ENCODE results near the gene SERTM2. TPM values are rescaled to one million over a fixed set of nuclear protein-coding genes. Genes with fewer than 3 reads are reported as not detected.

SERTM2 gene
- total RNA-seq, 1 experiment from 2014 or later = 0.37 TPM

DNA sequence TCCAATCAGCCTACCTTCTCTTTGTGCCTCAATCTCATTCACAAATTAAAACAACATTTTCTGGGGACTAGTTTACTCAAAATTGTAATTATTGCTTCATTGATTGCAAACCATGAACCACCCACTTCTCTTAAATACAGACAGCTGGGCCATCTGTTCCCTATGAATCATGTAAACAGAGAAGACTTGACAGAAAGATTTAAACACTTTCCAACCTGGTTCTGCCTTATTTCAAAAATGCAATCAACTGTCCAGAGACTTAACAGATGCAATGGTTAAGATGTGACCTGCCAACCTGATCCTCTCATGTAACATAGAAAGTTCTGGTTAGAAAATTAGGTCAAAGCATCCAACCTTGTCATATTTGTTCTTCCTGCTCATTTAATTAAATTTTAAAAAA lies 20.8 kb upstream of the SERTM2 start:
- POLR2A ChIA-PET = no interaction called here
- no peak overlapping the region for H3K27ac Mint-ChIP-seq
- peaks cover 19% of the 10 kb centered on the region for H3K27me3 Mint-ChIP-seq (ENCODE audit: low read depth)
- CTCF ChIA-PET = no interaction called here
- peaks cover 4% of the 10 kb centered on the region; the same call in 1 of the 2 replicates for H3K9me3 Mint-ChIP-seq
- no peak overlapping the region for H3K4me3 Mint-ChIP-seq
- H3K36me3 Mint-ChIP-seq = peaks cover 4% of the 10 kb centered on the region; the same call in 1 of the 2 replicates
- no peak for DNase-seq (ENCODE audit: low spot score)
- no peak for ATAC-seq
- TF ChIP-seq CTCF (IDR thresholded peaks at IDR 0.05) = no peak
- TF ChIP-seq ZNF138 (CRISPR knock-in tag; conservative IDR thresholded peaks at IDR 0.05) = no peak
- TF ChIP-seq, protein P1, sequence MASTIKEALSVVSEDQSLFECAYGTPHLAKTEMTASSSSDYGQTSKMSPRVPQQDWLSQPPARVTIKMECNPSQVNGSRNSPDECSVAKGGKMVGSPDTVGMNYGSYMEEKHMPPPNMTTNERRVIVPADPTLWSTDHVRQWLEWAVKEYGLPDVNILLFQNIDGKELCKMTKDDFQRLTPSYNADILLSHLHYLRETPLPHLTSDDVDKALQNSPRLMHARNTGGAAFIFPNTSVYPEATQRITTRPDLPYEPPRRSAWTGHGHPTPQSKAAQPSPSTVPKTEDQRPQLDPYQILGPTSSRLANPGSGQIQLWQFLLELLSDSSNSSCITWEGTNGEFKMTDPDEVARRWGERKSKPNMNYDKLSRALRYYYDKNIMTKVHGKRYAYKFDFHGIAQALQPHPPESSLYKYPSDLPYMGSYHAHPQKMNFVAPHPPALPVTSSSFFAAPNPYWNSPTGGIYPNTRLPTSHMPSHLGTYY (CRISPR knock-in tag; IDR thresholded peaks at IDR 0.05) = no peak
- no peak for TF ChIP-seq FOXP4 (CRISPR knock-in tag; IDR thresholded peaks at IDR 0.05)
- no peak for TF ChIP-seq MLX (CRISPR knock-in tag; IDR thresholded peaks at IDR 0.05)
- TF ChIP-seq GRHL2 (CRISPR knock-in tag; IDR thresholded peaks at IDR 0.05; ENCODE audit: insufficient replicate concordance, severe bottlenecking) = no peak
- TF ChIP-seq, protein P2, sequence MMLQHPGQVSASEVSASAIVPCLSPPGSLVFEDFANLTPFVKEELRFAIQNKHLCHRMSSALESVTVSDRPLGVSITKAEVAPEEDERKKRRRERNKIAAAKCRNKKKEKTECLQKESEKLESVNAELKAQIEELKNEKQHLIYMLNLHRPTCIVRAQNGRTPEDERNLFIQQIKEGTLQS (CRISPR knock-in tag; conservative IDR thresholded peaks at IDR 0.05) = no peak
- peaks cover 10% of the 10 kb centered on the region for H3K4me1 Mint-ChIP-seq

GRCh38 chrX:111492085-111492484 lies 19.4 kb upstream of the SERTM2 start:
- H3K9me3 Mint-ChIP-seq = no peaks in the 10 kb centered on the region
- H3K4me3 Mint-ChIP-seq = no peak overlapping the region
- POLR2A ChIA-PET = no interaction called here
- no peak for TF ChIP-seq SOX15 (CRISPR knock-in tag; IDR thresholded peaks at IDR 0.05)
- TF ChIP-seq FOXP4 (CRISPR knock-in tag; IDR thresholded peaks at IDR 0.05) = no peak
- TF ChIP-seq TCF7 (CRISPR knock-in tag; IDR thresholded peaks at IDR 0.05; ENCODE audit: low read depth) = no peak
- no peak for TF ChIP-seq MXD4 (CRISPR knock-in tag; IDR thresholded peaks at IDR 0.05; ENCODE audit: borderline replicate concordance)
- no peak for TF ChIP-seq MLX (CRISPR knock-in tag; IDR thresholded peaks at IDR 0.05)
- no peak for TF ChIP-seq USF2 (CRISPR knock-in tag; IDR thresholded peaks at IDR 0.05)
- TF ChIP-seq NFATC4 (CRISPR knock-in tag; IDR thresholded peaks at IDR 0.05) = no peak
- no peak for TF ChIP-seq PRDM15 (CRISPR knock-in tag; IDR thresholded peaks at IDR 0.05)
- TF ChIP-seq NR1H2 (CRISPR knock-in tag; IDR thresholded peaks at IDR 0.05) = no peak
- TF ChIP-seq, protein P3, sequence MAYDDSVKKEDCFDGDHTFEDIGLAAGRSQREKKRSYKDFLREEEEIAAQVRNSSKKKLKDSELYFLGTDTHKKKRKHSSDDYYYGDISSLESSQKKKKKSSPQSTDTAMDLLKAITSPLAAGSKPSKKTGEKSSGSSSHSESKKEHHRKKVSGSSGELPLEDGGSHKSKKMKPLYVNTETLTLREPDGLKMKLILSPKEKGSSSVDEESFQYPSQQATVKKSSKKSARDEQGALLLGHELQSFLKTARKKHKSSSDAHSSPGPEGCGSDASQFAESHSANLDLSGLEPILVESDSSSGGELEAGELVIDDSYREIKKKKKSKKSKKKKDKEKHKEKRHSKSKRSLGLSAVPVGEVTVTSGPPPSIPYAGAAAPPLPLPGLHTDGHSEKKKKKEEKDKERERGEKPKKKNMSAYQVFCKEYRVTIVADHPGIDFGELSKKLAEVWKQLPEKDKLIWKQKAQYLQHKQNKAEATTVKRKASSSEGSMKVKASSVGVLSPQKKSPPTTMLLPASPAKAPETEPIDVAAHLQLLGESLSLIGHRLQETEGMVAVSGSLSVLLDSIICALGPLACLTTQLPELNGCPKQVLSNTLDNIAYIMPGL (CRISPR knock-in tag; IDR thresholded peaks at IDR 0.05) = no peak
- TF ChIP-seq, protein P4, sequence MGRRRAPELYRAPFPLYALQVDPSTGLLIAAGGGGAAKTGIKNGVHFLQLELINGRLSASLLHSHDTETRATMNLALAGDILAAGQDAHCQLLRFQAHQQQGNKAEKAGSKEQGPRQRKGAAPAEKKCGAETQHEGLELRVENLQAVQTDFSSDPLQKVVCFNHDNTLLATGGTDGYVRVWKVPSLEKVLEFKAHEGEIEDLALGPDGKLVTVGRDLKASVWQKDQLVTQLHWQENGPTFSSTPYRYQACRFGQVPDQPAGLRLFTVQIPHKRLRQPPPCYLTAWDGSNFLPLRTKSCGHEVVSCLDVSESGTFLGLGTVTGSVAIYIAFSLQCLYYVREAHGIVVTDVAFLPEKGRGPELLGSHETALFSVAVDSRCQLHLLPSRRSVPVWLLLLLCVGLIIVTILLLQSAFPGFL (CRISPR knock-in tag; IDR thresholded peaks at IDR 0.05; ENCODE audit: borderline replicate concordance) = no peak
- H3K27me3 Mint-ChIP-seq (ENCODE audit: low read depth) = peaks cover 15% of the 10 kb centered on the region
- CTCF ChIA-PET = no interaction called here
- no peak for ATAC-seq
- peaks cover 10% of the 10 kb centered on the region for H3K4me1 Mint-ChIP-seq
- DNase-seq (ENCODE audit: low spot score) = no peak
- H3K36me3 Mint-ChIP-seq = no peaks in the 10 kb centered on the region
- no peak overlapping the region for H3K27ac Mint-ChIP-seq
